COR-L47 (cell line): ENCODE measurements around the gene ABCC3.
"Not testable (repeated sequence)": the region's sequence is repeated elsewhere in the genome, so short reads cannot be mapped to it uniquely, and the experiment has no call there.

ENCODE experiments used
- DNase-seq: peaks from one replicate; lab custom pipeline; 2025; lab: John Stamatoyannopoulos, UW

ABCC3 gene

DNA sequence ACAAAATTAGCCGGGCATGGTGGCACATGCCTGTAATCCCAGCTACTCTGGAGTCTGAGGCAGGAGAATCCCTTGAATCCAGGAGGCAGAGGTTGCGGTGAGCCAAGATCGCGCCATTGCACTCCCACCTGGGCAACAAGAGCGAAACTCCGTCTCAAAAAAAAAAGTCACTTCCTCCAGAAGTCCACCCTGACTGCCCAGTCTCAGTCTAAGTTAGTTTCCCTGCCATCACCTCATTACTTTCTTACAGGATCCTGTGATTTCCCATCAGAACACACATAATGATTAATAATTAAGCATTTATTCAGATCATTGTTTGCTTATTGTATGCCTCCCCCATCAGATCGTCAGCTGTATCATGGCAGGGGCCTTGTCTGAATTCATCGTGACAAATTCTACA lies 31.6 kb downstream of the ABCC3 start:
- DNase-seq: no peak

DNA sequence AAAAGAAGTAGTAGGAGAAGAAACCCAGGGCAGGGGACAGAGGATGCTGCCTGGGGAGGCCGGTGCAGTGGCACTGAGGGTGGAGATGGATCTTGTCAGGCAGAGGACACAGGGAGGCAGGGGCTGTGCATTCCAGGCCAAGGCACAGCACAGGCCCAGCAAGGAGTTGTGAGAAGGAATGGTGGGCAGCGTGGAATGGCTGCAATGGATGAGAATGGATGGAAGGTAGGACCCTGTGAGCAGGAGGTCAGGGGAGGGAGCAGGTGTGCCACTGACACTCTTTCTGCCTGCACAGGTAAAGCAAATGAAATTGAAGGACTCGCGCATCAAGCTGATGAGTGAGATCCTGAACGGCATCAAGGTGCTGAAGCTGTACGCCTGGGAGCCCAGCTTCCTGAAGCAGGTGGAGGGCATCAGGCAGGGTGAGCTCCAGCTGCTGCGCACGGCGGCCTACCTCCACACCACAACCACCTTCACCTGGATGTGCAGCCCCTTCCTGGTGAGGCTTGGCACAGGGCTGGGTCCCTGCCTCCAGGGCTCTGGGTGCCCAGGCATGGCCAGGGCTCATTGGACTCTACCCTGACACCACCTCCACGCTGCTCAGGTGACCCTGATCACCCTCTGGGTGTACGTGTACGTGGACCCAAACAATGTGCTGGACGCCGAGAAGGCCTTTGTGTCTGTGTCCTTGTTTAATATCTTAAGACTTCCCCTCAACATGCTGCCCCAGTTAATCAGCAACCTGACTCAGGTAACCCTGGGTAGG lies 32.8 kb downstream of the ABCC3 start:
- no peak for DNase-seq

DNA sequence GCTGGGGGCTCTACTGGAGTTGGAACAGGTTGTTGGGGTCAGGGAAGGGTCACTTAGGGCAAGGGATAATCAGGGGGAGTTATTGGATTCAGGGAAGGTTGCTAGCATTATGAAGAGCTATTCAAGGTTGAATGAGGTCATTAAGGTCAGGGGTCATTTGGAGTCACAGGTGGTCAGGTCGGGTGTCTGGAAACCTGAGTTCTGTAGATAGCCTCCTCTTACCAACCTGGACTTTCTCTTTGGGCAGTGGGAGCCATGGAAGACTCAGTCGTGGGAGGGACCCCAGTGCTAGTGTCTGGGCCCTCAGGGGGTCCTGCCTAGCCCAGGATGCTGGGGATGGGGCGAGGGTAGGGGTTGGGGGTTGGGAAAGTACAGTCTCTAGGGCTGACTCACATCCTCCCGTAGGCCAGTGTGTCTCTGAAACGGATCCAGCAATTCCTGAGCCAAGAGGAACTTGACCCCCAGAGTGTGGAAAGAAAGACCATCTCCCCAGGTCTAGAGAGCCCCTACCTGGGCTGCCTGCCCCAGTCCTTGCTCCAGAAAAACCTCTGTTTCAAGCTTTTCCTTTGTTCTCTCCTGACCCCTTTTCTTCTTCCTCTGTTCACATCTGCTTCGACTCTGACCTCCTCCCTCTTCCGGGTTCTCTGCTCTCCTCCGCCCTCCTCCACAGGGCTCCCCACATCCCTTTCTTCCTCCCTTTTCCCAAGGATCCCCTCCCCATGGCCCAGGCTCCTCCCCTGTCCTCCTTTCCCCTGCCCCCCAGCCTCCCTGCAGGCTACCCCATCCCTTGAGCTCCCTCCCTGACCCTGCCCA lies 33.5 kb downstream of the ABCC3 start:
- no peak for DNase-seq

DNA sequence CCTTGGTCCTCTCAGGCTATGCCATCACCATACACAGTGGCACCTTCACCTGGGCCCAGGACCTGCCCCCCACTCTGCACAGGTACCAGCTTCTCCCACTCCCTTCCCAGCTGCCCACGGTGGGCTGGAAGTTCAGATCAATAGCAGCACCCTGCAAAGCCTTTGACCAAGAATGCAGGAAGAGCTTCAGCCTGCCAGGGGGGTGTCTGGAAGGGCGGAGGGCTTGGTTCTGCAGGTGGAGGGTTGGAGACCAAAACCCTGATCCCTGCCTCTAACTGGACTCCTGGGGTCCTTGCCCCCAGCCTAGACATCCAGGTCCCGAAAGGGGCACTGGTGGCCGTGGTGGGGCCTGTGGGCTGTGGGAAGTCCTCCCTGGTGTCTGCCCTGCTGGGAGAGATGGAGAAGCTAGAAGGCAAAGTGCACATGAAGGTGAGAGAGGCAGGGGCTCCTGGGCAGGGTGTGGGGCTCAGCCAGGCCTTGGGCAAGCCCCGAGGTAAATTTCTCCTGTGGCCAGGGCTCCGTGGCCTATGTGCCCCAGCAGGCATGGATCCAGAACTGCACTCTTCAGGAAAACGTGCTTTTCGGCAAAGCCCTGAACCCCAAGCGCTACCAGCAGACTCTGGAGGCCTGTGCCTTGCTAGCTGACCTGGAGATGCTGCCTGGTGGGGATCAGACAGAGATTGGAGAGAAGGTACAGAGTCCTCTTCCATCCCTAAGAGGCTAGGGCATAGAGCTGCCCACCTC lies 34.3 kb downstream of the ABCC3 start:
- no peak for DNase-seq

DNA sequence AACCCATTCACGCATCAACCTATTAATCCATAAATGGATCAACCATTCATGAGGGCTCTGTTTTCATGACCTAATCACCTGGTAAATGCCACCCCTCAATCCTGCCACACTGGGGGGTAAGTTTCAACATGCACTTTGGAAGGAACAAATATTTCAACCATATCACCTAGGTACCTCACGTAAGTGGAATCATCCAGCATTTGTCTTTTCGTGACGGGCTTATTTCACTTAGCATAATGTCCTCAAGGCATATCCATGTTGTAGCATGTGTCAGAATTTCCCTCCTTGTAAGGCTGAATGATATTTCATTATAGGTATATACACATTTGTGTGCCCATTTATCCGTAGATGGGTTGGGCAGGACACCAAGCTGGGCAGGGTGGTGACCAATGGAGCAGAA lies 37.4 kb downstream of the ABCC3 start:
- no peak for DNase-seq

DNA sequence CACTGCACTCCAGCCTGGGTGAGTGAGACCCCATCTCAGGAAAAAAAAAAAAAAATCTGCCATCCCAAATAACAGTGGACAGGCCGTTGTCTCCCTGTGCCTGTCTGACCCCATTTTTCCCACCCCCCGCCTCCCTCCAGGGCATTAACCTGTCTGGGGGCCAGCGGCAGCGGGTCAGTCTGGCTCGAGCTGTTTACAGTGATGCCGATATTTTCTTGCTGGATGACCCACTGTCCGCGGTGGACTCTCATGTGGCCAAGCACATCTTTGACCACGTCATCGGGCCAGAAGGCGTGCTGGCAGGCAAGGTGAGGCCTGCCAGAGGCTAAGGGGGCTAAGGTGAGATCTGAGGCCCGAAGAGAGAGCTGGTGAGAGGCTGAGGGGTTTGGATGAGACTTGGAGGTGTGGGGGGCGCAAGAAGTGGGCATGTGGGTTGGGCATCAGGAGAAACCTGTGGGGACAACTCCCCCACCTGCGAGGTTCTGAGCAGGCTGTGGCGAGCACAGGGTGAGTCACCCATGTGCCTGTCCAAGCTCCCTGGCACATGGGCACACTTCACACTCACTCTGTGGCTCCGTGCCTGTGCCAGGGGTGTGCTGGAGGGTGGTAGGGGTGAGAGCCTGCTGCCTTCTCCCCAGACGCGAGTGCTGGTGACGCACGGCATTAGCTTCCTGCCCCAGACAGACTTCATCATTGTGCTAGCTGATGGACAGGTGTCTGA lies 38.3 kb downstream of the ABCC3 start:
- DNase-seq: no peak

DNA sequence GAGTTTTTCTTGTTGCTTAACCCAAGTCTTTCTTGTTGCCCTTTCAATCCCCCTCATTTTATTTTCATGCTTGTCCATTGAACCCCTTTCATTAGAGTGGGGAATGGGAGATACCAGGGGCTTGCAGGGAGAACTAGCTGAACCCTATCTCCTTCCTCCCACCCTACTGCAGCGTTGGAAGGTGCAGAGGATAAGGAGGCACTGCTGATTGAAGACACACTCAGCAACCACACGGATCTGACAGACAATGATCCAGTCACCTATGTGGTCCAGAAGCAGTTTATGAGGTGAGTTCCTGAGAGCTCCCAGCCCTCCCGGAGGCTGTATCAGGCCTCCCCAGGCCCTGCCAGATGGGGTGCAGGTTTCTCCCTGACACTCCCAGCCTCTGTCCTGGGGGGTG lies 40.5 kb downstream of the ABCC3 start:
- DNase-seq: no peak

DNA sequence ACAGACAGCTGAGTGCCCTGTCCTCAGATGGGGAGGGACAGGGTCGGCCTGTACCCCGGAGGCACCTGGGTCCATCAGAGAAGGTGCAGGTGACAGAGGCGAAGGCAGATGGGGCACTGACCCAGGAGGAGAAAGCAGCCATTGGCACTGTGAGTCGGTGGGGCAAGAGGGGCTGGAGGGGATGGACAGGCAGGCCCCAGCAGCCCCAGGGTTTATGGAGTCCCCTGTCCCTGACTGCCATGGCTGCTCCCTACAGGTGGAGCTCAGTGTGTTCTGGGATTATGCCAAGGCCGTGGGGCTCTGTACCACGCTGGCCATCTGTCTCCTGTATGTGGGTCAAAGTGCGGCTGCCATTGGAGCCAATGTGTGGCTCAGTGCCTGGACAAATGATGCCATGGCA lies 40.9 kb downstream of the ABCC3 start:
- DNase-seq: no peak

DNA sequence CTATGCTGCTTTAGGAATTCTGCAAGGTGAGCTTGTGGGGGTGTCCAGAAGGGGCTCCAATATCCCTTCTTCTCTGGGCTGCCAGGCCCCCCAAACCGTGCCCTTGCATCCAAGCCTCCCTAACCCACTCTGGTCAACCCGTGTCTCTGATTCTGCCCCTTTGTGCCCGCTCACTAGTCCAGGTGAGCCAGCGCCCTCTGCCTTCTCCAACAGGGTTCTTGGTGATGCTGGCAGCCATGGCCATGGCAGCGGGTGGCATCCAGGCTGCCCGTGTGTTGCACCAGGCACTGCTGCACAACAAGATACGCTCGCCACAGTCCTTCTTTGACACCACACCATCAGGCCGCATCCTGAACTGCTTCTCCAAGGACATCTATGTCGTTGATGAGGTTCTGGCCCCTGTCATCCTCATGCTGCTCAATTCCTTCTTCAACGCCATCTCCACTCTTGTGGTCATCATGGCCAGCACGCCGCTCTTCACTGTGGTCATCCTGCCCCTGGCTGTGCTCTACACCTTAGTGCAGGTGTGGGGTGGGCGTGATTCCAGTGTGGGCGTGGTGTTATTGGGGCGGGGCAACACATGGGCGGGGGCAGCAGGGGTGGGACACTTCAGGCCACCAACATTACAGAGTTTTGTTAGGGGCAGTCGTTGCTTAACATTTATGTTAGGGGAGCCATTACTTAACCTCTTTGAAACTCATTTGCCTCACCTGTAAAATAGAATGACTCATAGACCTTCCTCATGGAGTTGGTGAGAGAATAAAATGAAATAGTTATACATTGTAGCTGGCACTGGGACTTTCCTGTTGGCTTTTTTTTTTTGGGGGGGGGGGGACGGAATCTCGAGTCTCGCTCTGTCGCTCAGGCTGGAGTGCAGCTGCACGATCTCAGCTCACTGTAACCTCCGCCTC lies 41.6 kb downstream of the ABCC3 start:
- DNase-seq: no peak

DNA sequence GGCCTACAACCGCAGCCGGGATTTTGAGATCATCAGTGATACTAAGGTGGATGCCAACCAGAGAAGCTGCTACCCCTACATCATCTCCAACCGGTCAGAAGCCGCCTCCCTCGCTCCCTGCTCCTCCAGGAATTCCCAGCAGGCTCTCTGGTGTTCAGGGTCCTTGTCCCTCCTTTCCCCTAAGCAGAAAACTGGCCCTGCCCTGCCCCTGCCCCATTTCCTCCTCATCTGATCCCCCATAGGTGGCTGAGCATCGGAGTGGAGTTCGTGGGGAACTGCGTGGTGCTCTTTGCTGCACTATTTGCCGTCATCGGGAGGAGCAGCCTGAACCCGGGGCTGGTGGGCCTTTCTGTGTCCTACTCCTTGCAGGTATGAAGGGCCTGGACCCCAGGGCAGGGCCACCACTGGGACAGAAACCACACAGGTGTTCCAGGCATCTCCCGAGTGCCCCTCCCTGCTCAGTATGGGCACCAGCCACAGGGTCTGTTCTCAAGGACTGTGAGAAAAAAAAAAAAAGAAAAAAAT lies 43.2 kb downstream of the ABCC3 start:
- no peak for DNase-seq

DNA sequence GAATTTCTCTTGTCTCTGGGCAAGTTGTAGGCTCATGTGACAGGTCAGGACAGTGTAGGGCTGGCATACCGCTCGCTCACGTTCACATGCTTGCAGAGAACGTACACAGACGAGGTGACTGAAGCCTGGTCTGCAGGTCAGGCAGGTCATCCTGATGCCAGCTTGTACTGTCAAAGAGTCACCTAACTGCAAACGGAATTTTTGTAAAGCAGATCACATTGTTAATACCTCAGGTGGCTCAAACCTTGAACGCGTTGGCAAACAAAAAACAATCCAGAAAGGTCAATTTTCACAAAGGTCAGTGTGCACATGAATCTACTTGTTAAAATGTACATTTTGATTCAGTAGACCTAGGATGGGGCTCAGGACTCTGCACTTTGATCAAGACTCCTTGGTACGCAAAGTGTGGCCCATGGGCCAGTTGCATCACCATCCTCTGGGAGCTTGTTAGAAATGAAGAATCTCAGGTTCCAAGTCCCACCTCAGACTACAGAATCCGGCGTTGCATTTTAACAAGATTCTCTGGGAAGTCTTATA lies 44.4 kb downstream of the ABCC3 start:
- no peak for DNase-seq

DNA sequence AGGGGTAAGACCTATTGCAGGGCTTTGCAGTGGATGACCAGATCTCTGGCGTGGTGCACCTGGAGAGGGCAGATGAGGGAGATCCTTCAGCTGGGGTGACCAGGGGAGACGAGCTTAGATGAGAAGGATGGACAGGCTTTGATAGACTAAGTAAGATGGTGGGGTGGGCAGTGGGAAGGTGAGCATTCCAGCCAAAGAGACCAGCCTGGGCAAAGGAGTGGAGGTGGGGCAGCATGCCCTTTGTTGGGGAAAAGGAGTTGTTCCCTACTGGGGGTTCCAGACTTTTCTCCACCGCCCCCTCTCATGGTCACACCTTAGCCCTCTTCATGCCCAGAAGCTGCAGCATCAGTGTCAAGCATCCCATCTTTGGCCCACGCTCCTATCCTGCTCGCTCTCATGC lies 45.4 kb downstream of the ABCC3 start:
- no peak for DNase-seq

DNA sequence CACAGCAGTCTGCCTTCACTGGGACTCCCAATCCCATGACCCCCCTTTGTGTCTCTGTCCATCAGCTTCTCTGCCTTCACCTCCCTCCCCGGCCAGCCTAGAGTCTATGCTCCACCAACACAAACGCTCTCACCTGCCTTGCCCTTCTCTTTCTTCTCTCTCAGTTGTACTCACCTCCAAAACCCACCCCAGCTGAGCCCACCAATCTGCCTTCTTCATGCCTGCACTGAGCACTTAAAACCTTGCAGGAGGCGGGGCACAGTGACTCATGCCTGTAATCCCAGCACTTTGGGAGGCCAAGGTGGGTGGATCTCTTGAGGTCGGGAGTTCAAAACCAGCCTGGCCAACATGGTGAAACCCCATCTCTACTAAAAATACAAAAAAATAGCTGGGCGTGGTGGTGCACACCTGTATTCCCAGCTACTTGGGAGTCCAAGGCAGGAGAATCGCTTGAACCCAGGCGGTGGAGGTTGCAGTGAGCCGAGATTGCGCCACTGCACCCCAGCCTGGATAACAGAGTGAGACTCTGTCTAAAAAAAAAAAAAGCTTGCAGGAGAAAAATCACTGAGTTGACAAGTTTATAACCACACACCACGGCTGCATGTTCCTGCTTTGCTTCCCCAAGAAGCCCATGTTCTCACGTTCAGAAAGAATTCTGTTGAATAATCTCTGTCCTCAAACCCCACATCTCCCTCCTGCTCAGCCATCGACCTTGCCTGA lies 46.0 kb downstream of the ABCC3 start:
- DNase-seq: not testable (repeated sequence)

DNA sequence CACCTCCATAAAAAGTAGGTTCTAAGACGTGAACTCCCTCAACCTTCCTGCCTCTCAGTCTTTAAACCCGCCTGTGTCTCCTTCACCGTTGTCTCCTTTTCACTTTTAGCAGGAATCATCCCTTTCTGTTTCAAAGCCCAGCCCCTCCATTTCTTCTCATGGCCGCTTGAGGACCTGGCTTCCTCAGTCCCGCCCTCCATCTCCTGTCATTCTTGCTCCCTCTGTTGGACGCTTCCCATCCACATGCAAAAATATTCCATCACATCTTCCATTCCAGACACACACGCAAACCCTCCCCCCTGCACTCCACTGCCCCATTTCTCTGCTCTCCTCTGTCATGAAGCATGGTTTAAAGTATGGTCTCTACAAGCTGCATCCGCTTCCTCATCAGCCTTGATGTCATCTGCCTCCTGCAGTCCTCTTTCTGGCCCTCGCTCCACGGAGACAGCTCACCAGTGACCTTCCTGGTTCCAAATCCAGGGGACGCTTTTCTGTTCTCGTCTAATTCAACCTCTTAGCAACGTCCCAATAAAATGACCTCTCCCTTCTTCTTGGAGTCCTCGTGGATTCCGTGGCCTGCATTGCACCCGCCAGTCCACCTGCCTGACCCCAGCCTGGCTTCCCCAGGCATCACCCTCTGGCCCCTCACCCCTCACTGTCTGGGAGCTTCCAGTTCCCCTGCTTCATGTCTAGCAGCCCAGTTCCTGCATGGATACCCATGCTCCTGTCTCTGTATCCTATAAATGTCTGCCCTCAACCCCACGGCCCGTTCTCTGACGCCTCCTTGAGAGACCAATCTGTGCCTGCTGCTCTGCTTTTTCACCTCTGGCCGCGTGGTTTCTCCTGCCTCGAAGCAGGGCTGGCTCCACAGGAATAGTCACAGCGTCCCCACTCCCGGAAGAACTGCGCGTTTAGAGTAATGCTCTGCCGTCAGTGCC lies 46.9 kb downstream of the ABCC3 start:
- DNase-seq: peak; percentile 70

DNA sequence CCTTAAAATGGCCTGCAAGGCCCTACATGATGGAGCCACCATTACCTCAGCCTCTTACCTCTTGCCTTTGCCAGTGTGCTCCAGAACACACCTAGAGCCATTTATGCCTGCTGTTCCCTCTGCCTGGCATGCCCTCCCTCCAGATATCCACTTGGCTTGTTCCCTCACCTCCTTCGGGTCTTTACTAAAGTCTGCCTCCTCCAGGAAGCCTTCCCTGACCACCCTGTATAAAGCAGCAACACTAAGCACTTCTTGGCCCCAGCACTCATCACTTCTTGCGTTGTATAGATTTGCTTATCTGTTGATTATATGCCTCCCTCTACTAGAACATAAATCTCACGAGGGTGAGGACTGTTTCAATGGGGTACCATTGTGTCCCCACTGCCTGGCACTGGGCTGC lies 47.8 kb downstream of the ABCC3 start:
- DNase-seq: no peak

DNA sequence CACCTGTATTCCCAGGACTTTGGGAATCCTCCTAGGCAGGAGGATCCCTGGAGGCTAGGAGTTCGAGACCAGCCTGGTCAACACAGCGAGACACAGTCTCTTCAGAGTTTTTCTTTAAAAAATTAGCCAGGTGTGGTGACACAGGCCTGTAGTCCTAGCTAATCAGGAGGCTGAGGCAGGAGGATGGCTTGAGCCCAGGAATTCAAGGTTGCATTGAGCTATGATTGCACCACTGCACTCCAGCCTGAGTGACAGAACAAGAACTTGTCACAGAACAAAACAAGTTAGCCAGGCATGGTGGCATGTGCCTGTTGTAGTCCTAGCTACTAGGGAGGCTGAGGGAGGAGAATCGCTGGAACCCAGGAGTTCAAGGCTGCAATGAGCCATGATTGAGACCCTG lies 48.3 kb downstream of the ABCC3 start:
- no peak for DNase-seq

DNA sequence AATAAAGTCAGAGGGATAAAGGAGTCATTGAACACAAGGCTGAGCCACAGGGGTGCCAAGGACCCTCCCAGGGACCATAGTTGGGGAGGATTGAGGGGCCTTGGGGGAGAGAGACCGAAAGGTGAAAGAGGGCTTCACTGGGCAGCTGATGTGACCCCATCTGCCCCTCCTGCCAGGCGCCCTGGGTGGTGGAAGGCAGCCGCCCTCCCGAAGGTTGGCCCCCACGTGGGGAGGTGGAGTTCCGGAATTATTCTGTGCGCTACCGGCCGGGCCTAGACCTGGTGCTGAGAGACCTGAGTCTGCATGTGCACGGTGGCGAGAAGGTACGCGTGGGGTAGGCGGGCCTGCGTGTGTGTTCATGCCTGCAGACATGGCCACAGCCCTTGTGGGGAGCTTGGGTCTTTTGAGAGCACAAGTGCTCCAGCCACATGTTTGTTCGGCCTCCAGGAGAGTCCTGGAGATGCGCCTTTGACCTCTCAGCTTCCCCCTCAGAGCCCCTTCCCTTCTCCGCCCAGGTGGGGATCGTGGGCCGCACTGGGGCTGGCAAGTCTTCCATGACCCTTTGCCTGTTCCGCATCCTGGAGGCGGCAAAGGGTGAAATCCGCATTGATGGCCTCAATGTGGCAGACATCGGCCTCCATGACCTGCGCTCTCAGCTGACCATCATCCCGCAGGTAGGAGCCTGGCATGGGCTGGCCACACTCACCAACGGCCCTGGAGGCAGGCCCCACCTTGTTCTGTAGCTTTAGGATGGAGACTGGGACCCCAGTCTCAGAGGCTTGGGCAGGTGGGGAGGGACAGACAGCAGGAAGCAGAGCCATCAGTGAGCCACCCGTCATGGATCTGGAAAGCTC lies 49.0 kb downstream of the ABCC3 start:
- DNase-seq: no peak

DNA sequence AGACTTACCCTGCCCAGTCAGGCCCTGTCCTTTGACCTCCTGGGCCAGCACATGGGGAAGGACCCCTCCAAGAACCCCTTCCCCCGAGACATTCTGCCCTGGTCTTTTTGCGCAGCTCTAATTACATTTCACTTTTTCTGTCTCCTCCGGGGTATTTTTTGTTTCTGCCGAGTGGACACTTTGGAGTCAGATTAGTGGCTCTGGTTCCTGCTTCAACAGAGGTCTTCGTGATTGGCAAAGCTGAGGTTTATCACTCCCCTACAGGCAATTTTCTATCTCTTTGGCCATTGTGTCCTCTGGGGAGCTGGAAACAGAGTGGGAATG lies 49.6 kb downstream of the ABCC3 start:
- DNase-seq: no peak
